Smooth muscle cell (in vitro differentiated cells): ENCODE measurements around the gene AATF. TPM values are rescaled to one million over a fixed set of nuclear protein-coding genes. Genes with fewer than 3 reads are reported as not detected.

Source experiments
- DNase-seq: peaks from one replicate; lab custom pipeline; 2025; ENCODE audit not compliant: unreplicated experiment; lab: John Stamatoyannopoulos, UW
- H2AFZ ChIP-seq: fragments of 200-600 bp; sonication (generic); 2 replicates; pipeline ENCODE4 v1.6.0; 2016; ENCODE audit warnings: antibody characterized with exemption, low read depth, mild to moderate bottlenecking
- H3F3A ChIP-seq: fragments of 200-600 bp; sonication (generic); 2 replicates; pipeline ENCODE4 v1.6.0; 2017; ENCODE audit warnings: antibody characterized with exemption, low read depth
- H3K27ac ChIP-seq: fragments of 200-600 bp; sonication (generic); 2 replicates; pipeline ENCODE4 v1.5.1; 2016; ENCODE audit warnings: low read depth, mild to moderate bottlenecking
- H3K27me3 ChIP-seq: fragments of 200-600 bp; sonication (generic); 2 replicates; pipeline ENCODE4 v1.6.1; 2016; ENCODE audit warnings: low read depth, mild to moderate bottlenecking
- H3K36me3 ChIP-seq: fragments of 200-600 bp; sonication (generic); 2 replicates; pipeline ENCODE4 v1.5.1; 2016; ENCODE audit warnings: low read depth
- H3K4me1 ChIP-seq: fragments of 200-600 bp; sonication (generic); 2 replicates; pipeline ENCODE4 v1.5.1; 2016; ENCODE audit warnings: low read depth
- H3K4me2 ChIP-seq: fragments of 200-600 bp; sonication (generic); 2 replicates; pipeline ENCODE4 v1.6.0; 2016; ENCODE audit warnings: mild to moderate bottlenecking
- H3K4me3 ChIP-seq: fragments of 200-600 bp; sonication (generic); 2 replicates; pipeline ENCODE4 v1.5.1; 2016; ENCODE audit warnings: mild to moderate bottlenecking
- H3K79me2 ChIP-seq: fragments of 200-600 bp; sonication (generic); 2 replicates; pipeline ENCODE4 v1.6.0; 2016; ENCODE audit warnings: low read depth, mild to moderate bottlenecking
- H3K9ac ChIP-seq: fragments of 200-600 bp; sonication (generic); 2 replicates; pipeline ENCODE4 v1.6.0; 2016; ENCODE audit warnings: low read depth
- H3K9me3 ChIP-seq: fragments of 200-600 bp; sonication (generic); replicated peaks from 2 replicates; pipeline ENCODE4 v1.5.1; 2016; ENCODE audit warnings: low read depth
- H4K20me1 ChIP-seq: fragments of 200-600 bp; sonication (generic); 2 replicates; pipeline ENCODE4 v1.6.0; 2016; ENCODE audit warnings: low read depth
- WGBS: methylation state at CpG from one replicate; pipeline ENCODE4 v1.1.7; 2016; ENCODE audit warnings: low lambda C conversion rate; 5-methylcytosine and 5-hydroxymethylcytosine counted together
- polyA plus RNA-seq: library from polyadenylated mRNA; unstranded; fragments of >200 nt; fragmentation: Nextera tagmentation; extraction: Ambion mirVana; gene quantifications from 2 replicates; pipeline ENCODE4 v1.2.1, GENCODE V29; 2016
- total RNA-seq: library from RNA; depleted of rRNA; stranded (reverse); fragments of >200 nt; gene quantifications from 2 replicates; pipeline ENCODE4 v1.2.3, GENCODE V29; 2014
- TF ChIP-seq, protein P1 (sequence below): fragments of 200-600 bp; sonication (generic); IDR thresholded peaks from 2 replicates; pipeline ENCODE4 v1.5.1; 2017; ENCODE audit warnings: borderline replicate concordance, mild to moderate bottlenecking, antibody characterized with exemption; ENCODE audit not compliant: insufficient read depth, poor library complexity, severe bottlenecking

The AATF gene
- total and polyA plus RNA-seq, 2 experiments from 2014 or later: 18.5 to 38.0 TPM

DNA sequence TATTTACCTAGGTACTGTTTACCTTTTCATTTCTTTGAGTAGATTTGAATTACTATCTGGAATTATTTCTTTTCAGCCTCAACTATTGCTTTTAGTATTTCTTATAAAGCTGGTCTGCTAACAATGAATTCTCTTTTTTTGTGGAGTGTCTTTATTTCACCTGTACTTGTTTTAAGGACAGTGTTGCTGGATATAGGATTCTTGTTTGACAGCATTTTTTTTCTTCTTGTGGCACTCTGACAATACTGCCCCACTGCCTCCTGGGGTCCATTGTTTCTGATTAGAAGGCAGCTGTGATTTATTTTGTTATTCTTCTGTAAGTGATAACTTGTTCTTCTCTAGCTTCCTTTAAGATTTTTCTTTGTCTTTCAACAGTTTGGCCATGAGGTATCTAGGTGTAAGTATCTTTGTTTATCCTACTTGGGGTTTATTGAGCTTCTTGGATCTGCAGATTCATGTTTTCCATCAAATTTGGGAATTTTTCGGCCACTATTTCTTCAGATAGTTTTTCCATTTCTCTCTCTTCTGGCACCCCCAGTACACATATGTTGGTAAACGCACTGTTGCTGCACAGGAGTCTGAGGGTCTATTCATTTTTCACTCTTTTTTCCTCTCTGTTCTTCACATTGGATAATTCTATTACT lies 130.4 kb downstream of the AATF start:
- no peaks in the 10 kb centered on the region for H3F3A ChIP-seq
- WGBS: 100% methylated on average over 2 of the region's 2 CpGs
- H3K9me3 ChIP-seq: no peaks in the 10 kb centered on the region
- no peak overlapping the region for H3K4me2 ChIP-seq
- DNase-seq: no peak
- no peaks in the 10 kb centered on the region for H4K20me1 ChIP-seq
- H3K27ac ChIP-seq: no peak overlapping the region
- H3K36me3 ChIP-seq: no peaks in the 10 kb centered on the region
- no peak overlapping the region for H3K4me3 ChIP-seq
- TF ChIP-seq, protein P1, sequence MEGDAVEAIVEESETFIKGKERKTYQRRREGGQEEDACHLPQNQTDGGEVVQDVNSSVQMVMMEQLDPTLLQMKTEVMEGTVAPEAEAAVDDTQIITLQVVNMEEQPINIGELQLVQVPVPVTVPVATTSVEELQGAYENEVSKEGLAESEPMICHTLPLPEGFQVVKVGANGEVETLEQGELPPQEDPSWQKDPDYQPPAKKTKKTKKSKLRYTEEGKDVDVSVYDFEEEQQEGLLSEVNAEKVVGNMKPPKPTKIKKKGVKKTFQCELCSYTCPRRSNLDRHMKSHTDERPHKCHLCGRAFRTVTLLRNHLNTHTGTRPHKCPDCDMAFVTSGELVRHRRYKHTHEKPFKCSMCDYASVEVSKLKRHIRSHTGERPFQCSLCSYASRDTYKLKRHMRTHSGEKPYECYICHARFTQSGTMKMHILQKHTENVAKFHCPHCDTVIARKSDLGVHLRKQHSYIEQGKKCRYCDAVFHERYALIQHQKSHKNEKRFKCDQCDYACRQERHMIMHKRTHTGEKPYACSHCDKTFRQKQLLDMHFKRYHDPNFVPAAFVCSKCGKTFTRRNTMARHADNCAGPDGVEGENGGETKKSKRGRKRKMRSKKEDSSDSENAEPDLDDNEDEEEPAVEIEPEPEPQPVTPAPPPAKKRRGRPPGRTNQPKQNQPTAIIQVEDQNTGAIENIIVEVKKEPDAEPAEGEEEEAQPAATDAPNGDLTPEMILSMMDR: no peak
- H3K79me2 ChIP-seq: no peaks in the 10 kb centered on the region
- no peak overlapping the region for H2AFZ ChIP-seq
- H3K27me3 ChIP-seq: no peaks in the 10 kb centered on the region
- peaks cover 4% of the 10 kb centered on the region for H3K4me1 ChIP-seq
- H3K9ac ChIP-seq: no peak overlapping the region

DNA sequence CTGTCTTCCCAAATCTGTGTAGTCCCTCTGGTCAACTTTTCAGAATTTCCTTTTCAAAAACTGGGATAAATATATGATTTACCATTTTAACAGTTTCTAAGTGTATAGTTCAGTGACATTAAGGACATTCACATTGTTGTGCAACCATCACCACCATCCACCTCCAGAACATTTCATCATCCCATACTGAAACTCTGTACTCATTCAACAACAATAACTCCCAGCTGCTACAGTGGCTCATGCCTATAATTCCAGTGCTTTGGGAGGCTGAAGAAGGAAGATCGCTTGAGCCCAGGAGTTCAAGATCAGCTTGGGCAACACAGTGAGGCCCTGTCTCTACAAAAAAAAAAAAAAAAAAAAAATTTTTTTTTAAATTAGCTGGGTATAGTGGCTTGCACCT lies 131.0 kb downstream of the AATF start:
- Histone ChIP-seq H2AFZ (no peak overlapping the region), H3K27ac (no peak overlapping the region), H3K36me3 (no peaks in the 10 kb centered on the region), H3K4me3 (no peak overlapping the region), H3K4me1 (peaks cover 4% of the 10 kb centered on the region), H3K9ac (no peak overlapping the region), H3K9me3 (no peaks in the 10 kb centered on the region), H3K27me3 (no peaks in the 10 kb centered on the region), H3K79me2 (no peaks in the 10 kb centered on the region), H3K4me2 (no peak overlapping the region), H3F3A (no peaks in the 10 kb centered on the region), H4K20me1 (no peaks in the 10 kb centered on the region)
- TF ChIP-seq, protein P1: no peak
- WGBS: 73% methylated on average over 1 of the region's 1 CpG
- DNase-seq: no peak

DNA sequence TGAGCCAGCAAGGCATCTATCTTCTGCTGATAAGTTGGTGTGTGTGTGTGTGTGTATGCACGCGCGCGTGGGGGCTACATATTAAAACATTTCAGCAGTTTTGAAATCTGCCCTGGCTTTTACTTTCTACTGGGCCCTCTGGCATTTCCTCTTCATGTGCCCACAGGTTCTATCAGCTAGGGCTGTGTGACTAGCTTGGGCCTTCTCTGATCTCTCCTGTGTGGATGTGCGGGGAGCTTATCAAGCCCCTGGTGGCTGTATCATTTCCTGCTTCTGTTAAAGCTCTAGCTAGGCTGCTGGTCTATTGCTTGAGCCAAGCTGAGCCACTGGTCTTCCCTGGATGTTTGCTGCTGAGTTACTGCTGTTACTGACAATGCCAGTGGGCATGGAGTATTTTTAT lies 132.5 kb downstream of the AATF start:
- H3K79me2 ChIP-seq: no peaks in the 10 kb centered on the region
- no peaks in the 10 kb centered on the region for H4K20me1 ChIP-seq
- H2AFZ ChIP-seq: no peak overlapping the region
- H3K4me3 ChIP-seq: no peak overlapping the region
- H3K4me1 ChIP-seq: peaks cover 4% of the 10 kb centered on the region
- no peaks in the 10 kb centered on the region for H3F3A ChIP-seq
- no peaks in the 10 kb centered on the region for H3K27me3 ChIP-seq
- 51% methylated on average over 5 of the region's 5 CpGs for WGBS
- TF ChIP-seq, protein P1: no peak
- H3K9ac ChIP-seq: no peak overlapping the region
- H3K36me3 ChIP-seq: no peaks in the 10 kb centered on the region
- no peak overlapping the region for H3K4me2 ChIP-seq
- H3K9me3 ChIP-seq: no peaks in the 10 kb centered on the region
- peak overlapping the region; percentile 31 for H3K27ac ChIP-seq
- no peak for DNase-seq

DNA sequence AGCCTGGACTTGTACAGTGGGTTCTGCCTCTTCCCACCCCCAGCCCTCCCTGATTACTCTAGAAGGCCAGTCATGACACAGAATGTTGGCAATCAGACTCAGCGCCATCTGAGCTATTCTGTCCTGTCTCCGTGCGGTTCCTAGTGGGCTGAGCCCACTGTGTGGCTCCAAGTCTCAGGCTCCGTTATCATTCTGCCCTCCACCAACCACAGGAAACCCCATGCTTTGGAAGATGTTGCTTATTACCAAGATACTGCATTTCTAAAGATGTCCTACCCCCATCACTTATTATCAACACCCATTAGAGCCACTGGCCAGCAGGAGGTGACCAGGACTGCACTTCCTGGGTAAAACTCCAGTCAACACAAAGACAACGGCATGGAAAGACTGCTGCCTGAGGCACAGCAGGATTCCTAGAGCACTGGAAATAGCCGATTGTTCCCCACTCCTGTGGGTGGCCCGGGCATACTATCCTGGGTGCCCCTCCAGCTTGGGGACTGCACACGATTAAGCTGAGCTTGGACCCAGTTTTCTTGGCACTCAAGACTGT lies 133.6 kb downstream of the AATF start:
- H3K27ac ChIP-seq: no peak overlapping the region
- no peaks in the 10 kb centered on the region for H3K27me3 ChIP-seq
- DNase-seq: no peak
- H3K36me3 ChIP-seq: no peaks in the 10 kb centered on the region
- no peaks in the 10 kb centered on the region for H4K20me1 ChIP-seq
- TF ChIP-seq, protein P1: no peak
- H3K9me3 ChIP-seq: no peaks in the 10 kb centered on the region
- peaks cover 4% of the 10 kb centered on the region for H3K4me1 ChIP-seq
- no peak overlapping the region for H2AFZ ChIP-seq
- no peaks in the 10 kb centered on the region for H3K79me2 ChIP-seq
- no peak overlapping the region for H3K9ac ChIP-seq
- no peaks in the 10 kb centered on the region for H3F3A ChIP-seq
- no peak overlapping the region for H3K4me3 ChIP-seq
- no peak overlapping the region for H3K4me2 ChIP-seq
- 71% methylated on average over 8 of the region's 8 CpGs for WGBS
